HG03378 (cell line): ENCODE data around the gene CMTM6.

Experiments used
- ATAC-seq: cut with Tn5 transposase; IDR thresholded peaks from one replicate; pipeline ENCODE4 v1.9.1; 2021; ENCODE audit warnings: mild to moderate bottlenecking, moderate library complexity; ENCODE audit not compliant: unreplicated experiment

The CMTM6 gene

GRCh38 chr3:32448686-32449474 is 53.8 kb downstream of the CMTM6 start:
- ATAC-seq: no peak

- no peak for ATAC-seq
These were observed 54.7 kb downstream of the CMTM6 start for GRCh38 chr3:32447865-32448400.

- ATAC-seq: no peak
These were observed 59.2 kb downstream of the CMTM6 start for GRCh38 chr3:32443478-32443877.

- no peak for ATAC-seq
These were observed 59.9 kb downstream of the CMTM6 start for GRCh38 chr3:32442766-32443165.

GRCh38 chr3:32440611-32441350 is 61.9 kb downstream of the CMTM6 start:
- no peak for ATAC-seq

GRCh38 chr3:32439421-32439820 is 63.2 kb downstream of the CMTM6 start:
- peak; percentile 22 for ATAC-seq

GRCh38 chr3:32438596-32439344 is 63.9 kb downstream of the CMTM6 start:
- ATAC-seq: peak; percentile 96

GRCh38 chr3:32437896-32438295 is 64.8 kb downstream of the CMTM6 start:
- no peak for ATAC-seq

- ATAC-seq: peak; percentile 28
These were observed 65.8 kb downstream of the CMTM6 start for GRCh38 chr3:32436816-32437189.

GRCh38 chr3:32435911-32436815 is 66.5 kb downstream of the CMTM6 start:
- ATAC-seq: no peak

GRCh38 chr3:32434206-32434605 is 68.4 kb downstream of the CMTM6 start:
- no peak for ATAC-seq

GRCh38 chr3:32432711-32433530 is 69.7 kb downstream of the CMTM6 start:
- peak; percentile 47 for ATAC-seq

GRCh38 chr3:32432045-32432710 is 70.5 kb downstream of the CMTM6 start:
- ATAC-seq: no peak

GRCh38 chr3:32431481-32431880 is 71.2 kb downstream of the CMTM6 start:
- ATAC-seq: no peak
